ENCODE results near the gene PTCD1. TPM values are rescaled to one million over a fixed set of nuclear protein-coding genes. Genes with fewer than 3 reads are reported as not detected.
"Not testable (repeated sequence)": the region's sequence is repeated elsewhere in the genome, so short reads cannot be mapped to it uniquely, and the experiment has no call there.

PTCD1 gene
- polyA plus RNA-seq, 3 donors = 5.2 to 6.0 (median 5.8) TPM

GRCh38 chr7:99455874-99456273 is 17.3 kb upstream of the PTCD1 start:
- no peak for DNase-seq

- DNase-seq = no peak
Observed at GRCh38 chr7:99453105-99453504, 14.5 kb upstream of the PTCD1 start.

GRCh38 chr7:99452541-99452940 is 13.9 kb upstream of the PTCD1 start:
- DNase-seq = no peak

GRCh38 chr7:99451936-99452335 is 13.3 kb upstream of the PTCD1 start:
- DNase-seq = no peak

- no peak for DNase-seq
Observed at GRCh38 chr7:99449326-99449725, 10.7 kb upstream of the PTCD1 start.

- no peak for DNase-seq
Observed at GRCh38 chr7:99448855-99449254, 10.3 kb upstream of the PTCD1 start.

GRCh38 chr7:99447943-99448342 is 9.3 kb upstream of the PTCD1 start:
- no peak for DNase-seq

GRCh38 chr7:99446096-99446495 is 7.5 kb upstream of the PTCD1 start:
- DNase-seq = no peak

- DNase-seq = no peak
Observed at GRCh38 chr7:99440195-99440594, 1.6 kb upstream of the PTCD1 start.

GRCh38 chr7:99437946-99438572 is 539 bp downstream of the PTCD1 start:
- no peak for DNase-seq

- no peak for DNase-seq
Observed at GRCh38 chr7:99433158-99433557, 5.4 kb downstream of the PTCD1 start.

- not testable (repeated sequence) for DNase-seq
Observed at GRCh38 chr7:99431756-99432540, 6.7 kb downstream of the PTCD1 start.

GRCh38 chr7:99429756-99430155 is 8.8 kb downstream of the PTCD1 start:
- DNase-seq = no peak

GRCh38 chr7:99428972-99429566 is 9.5 kb downstream of the PTCD1 start:
- no peak for DNase-seq

GRCh38 chr7:99424932-99425730 is 13.5 kb downstream of the PTCD1 start:
- no peak for DNase-seq

GRCh38 chr7:99422625-99423024 is 16.0 kb downstream of the PTCD1 start:
- no peak for DNase-seq

- DNase-seq = no peak
Observed at GRCh38 chr7:99422186-99422585, 16.4 kb downstream of the PTCD1 start.

- no peak for DNase-seq
Observed at GRCh38 chr7:99420986-99421385, 17.6 kb downstream of the PTCD1 start.

- DNase-seq = no peak
Observed at GRCh38 chr7:99420213-99420612, 18.4 kb downstream of the PTCD1 start.

- no peak for DNase-seq
Observed at GRCh38 chr7:99419323-99420021, 19.1 kb downstream of the PTCD1 start.

GRCh38 chr7:99418260-99418659 is 20.3 kb downstream of the PTCD1 start:
- no peak for DNase-seq

Measured in renal pelvis (tissue), 4 donors.